Rectal smooth muscle tissue (tissue), 1 donor: ENCODE results near the gene DEPDC7.
"Not testable (repeated sequence)": the region's sequence is repeated elsewhere in the genome, so short reads cannot be mapped to it uniquely, and the experiment has no call there.

Experiments used
- H3K27ac ChIP-seq: one replicate; pipeline ENCODE4 v1.7.0; 2013; ENCODE audit warnings: low read depth, low read length, inconsistent platforms
- H3K27me3 ChIP-seq: one replicate; pipeline ENCODE4 v1.7.0; 2013; ENCODE audit warnings: low read length; ENCODE audit not compliant: control insufficient read depth, insufficient read depth
- H3K36me3 ChIP-seq: one replicate; pipeline ENCODE4 v1.7.0; 2013; ENCODE audit warnings: low read length; ENCODE audit not compliant: control insufficient read depth, insufficient read depth
- H3K4me1 ChIP-seq: one replicate; pipeline ENCODE4 v1.7.0; 2013; ENCODE audit warnings: low read length; ENCODE audit not compliant: control insufficient read depth, insufficient read depth
- H3K4me3 ChIP-seq: one replicate; pipeline ENCODE4 v1.7.0; 2013; ENCODE audit warnings: low read length
- H3K9ac ChIP-seq: one replicate; pipeline ENCODE4 v1.7.0; 2013; ENCODE audit warnings: low read length

The DEPDC7 gene

DNA sequence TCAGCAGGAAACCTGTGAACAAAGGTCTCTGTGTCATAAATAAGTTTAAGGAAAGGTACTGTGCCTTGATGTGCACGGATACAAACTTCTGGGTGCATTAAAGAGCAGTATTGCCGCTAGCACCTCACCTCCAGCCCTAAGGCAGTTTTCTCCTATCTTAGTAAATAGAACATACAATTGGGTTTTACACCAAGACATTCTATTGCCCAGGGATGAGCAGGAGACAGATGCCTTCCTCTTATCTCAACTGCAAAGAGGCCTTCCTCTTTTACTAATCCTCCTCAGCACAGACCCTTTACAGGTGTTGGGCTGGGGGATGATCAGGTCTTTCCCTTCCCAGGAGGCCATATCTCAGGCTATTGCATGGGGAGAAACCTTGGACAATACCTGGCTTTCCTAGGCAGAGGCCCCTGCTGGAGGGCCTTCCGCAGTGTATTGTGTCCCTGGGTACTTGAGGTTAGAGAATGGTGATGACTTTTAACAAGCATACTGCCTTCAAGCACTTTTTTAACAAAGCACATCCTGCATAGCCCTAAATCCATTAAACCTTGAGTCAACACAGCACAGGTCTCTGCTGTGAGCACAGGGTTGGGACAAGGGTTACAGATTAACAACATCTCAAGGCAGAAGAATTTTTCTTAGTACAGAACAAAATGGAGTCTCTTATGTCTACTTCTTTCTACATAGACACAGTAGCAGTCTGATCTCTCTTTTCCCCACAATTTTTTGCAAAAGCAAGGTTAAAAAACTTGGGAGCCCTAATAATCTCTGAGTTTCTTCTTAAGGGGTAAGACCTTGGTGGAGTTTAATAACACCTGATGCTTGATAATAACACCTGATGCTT is 34.1 kb downstream of the DEPDC7 start:
- not testable (repeated sequence) for H3K36me3 ChIP-seq, H3K27me3 ChIP-seq, H3K27ac ChIP-seq, H3K4me1 ChIP-seq, H3K9ac ChIP-seq, H3K4me3 ChIP-seq

DNA sequence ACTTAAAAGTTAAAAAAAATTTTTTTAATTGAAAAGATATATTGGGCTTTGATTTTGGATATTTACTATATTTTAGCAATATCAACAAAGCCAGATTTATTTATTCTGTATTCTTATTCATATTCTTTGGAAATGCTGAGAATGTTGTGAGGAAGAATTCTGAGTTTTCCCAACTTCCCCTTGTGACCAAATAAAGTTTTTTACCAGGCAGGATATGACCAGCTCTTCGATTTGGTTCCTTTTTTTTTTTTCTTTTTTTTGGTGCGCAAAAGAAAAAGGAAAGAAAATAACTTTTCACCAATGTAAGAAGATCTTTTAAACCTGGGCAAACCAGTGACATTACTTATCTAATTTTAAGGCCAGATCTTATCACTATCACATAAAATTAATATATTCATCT is 36.6 kb downstream of the DEPDC7 start:
- Histone ChIP-seq H3K4me1 (no peaks in the 10 kb centered on the region), H3K27ac (no peak overlapping the region), H3K4me3 (no peak overlapping the region), H3K9ac (no peak overlapping the region), H3K27me3 (peaks cover 2% of the 10 kb centered on the region), H3K36me3 (peaks cover 2% of the 10 kb centered on the region)

DNA sequence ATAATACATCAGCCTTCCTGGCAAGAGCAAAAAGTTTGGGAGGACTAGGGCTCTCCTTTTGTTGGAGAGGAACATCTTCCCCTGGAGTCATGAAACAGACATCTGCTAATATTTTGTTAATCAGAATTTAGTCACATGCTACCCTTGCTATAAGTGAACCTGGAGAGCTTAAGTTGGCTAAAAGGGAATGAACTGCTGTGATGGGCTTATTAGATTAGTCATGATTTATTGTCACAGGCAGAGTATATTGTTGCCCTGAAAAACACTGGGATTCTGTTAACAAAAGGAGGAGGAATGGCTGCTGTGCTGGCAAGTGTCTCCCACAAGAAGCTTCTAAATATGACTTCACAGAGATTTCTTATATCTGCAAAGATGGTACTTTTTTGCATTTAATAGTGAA is 39.7 kb downstream of the DEPDC7 start:
- Histone ChIP-seq H3K4me1 (peaks cover under 1% of the 10 kb centered on the region), H3K27me3 (peaks cover 2% of the 10 kb centered on the region), H3K4me3 (no peak overlapping the region), H3K9ac (no peak overlapping the region), H3K27ac (no peak overlapping the region), H3K36me3 (peaks cover 9% of the 10 kb centered on the region)

DNA sequence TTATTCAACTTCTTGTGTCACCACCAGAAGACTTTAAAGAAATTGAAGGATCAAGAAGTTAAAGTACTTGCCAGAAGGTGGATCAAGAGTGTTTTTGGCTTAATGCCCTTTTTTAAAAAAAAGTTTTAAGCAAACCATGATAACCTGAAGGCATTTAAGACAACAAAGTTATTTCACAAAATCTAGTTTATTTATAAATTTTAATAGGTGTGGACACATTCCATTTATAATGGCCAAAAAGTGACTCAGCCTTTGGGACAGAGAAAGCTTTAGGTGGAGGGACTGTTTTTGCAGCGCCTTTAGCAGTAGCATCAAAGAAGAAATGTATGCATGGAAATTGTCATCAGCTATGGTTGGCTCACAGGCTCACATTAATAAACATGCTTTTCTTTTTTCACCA is 41.6 kb downstream of the DEPDC7 start:
- peaks cover 12% of the 10 kb centered on the region for H3K4me1 ChIP-seq
- no peak overlapping the region for H3K9ac ChIP-seq
- no peak overlapping the region for H3K4me3 ChIP-seq
- H3K27me3 ChIP-seq, result peaks cover 2% of the 10 kb centered on the region
- H3K27ac ChIP-seq, result no peak overlapping the region
- H3K36me3 ChIP-seq, result peaks cover 9% of the 10 kb centered on the region

DNA sequence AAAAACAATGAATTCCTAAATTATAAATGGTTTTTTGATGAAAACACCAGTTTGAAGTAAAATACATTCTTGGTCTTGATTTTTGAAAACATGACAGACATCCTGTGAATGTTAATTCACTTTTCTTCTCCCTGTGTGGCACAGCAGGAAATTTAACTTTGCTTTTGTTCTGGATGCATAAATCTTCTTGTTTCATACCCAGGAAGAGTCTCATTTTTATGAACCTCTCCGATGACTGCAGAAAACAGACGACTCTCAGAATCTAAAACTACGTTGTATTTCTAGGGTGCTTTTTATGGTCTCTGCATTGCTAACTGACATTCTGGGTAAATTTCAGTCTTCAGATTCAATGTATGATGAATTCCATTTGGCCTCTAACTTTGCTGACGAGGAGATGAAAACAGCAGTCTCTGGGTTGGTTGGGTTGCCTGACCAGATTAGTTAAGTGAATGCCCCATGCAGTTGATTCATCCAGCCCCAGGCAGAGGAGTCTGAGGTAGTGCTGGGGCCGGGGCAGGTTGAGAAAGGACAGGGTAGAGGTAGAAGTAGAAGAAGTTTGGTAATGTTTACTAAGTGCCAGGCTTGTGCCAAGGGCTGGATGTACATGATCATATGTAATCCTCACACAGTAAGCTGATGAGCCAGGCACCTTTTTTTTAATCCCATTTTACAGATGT is 43.8 kb downstream of the DEPDC7 start:
- peaks cover 9% of the 10 kb centered on the region for H3K36me3 ChIP-seq
- H3K9ac ChIP-seq, result no peak overlapping the region
- H3K4me1 ChIP-seq, result peaks cover 32% of the 10 kb centered on the region
- peaks cover 2% of the 10 kb centered on the region for H3K27me3 ChIP-seq
- H3K4me3 ChIP-seq, result no peak overlapping the region
- peak overlapping the region; percentile 10 for H3K27ac ChIP-seq

DNA sequence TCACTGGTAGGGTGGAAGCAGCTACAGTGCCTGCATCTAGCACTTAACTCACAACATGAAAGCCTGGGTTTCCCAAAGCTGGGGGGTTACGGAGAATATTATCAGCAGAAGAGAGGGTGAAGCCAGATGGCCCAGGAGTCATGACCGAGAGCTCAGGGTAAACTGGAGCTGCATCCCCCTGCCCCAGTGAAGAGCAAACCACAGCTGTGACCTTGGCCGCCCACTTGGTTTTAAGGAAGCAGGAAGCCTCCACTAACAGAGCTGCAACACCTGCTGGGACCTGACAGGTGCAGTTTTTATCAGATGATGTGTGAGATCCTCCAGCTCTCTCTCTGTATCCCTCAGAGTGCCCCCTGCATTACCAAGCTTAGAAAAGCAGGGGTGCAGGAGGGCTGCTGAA is 44.6 kb downstream of the DEPDC7 start:
- peaks cover 9% of the 10 kb centered on the region for H3K36me3 ChIP-seq
- H3K27me3 ChIP-seq, result peaks cover 2% of the 10 kb centered on the region
- no peak overlapping the region for H3K4me3 ChIP-seq
- no peak overlapping the region for H3K9ac ChIP-seq
- peak overlapping the region; percentile 87 for H3K27ac ChIP-seq
- H3K4me1 ChIP-seq, result peaks cover 37% of the 10 kb centered on the region

DNA sequence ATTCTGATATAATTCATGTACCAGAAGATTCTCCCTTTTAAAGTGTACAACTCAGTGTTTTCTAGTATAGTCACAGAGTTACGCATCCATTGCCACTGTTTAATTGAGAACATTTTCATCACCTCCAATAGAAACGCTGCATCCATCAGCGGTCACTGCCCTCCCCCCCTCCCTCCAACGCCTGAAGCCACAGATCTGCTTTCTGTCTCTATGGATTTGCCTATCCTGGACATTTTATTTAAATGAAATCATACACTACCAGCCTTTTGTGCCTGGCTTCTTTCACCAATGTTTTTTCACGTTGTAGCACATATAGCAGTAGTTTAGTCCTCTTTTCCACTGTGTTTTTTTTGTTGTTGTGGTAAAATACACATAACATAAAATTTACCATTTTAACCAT is 46.5 kb downstream of the DEPDC7 start:
- peaks cover 37% of the 10 kb centered on the region for H3K4me1 ChIP-seq
- H3K9ac ChIP-seq, result no peak overlapping the region
- no peaks in the 10 kb centered on the region for H3K27me3 ChIP-seq
- peaks cover 14% of the 10 kb centered on the region for H3K36me3 ChIP-seq
- H3K4me3 ChIP-seq, result no peak overlapping the region
- peak overlapping the region; percentile 81 for H3K27ac ChIP-seq

DNA sequence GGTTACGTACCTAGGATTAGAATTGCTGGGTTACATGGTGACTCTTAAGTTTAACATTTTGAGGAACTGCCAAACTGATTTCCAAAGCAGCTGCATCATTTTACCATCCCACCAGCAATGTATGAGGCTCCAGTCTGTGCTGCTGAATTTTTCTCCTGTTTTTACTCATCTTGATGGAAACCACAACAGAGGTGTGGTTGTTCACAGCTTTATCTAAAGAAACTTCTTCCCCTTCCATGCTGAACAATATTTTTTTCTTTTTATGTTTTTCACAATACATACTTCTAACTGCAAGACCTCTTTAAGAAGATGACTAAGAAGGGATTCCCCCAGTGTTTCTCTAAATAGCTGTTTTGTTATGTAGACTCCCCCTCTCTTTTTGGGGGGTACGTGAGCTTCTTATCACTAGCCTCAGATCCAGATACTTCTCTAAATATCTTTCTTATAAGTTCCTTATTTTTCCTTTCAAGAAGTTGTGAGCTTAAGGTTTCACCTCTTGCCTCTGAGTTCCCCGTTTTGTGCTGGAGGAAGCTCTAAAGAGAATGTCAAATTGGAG is 47.7 kb downstream of the DEPDC7 start:
- Histone ChIP-seq H3K27me3 (no peaks in the 10 kb centered on the region), H3K27ac (peak overlapping the region; percentile 81), H3K9ac (no peak overlapping the region), H3K4me1 (peaks cover 37% of the 10 kb centered on the region), H3K4me3 (no peak overlapping the region), H3K36me3 (peaks cover 15% of the 10 kb centered on the region)

DNA sequence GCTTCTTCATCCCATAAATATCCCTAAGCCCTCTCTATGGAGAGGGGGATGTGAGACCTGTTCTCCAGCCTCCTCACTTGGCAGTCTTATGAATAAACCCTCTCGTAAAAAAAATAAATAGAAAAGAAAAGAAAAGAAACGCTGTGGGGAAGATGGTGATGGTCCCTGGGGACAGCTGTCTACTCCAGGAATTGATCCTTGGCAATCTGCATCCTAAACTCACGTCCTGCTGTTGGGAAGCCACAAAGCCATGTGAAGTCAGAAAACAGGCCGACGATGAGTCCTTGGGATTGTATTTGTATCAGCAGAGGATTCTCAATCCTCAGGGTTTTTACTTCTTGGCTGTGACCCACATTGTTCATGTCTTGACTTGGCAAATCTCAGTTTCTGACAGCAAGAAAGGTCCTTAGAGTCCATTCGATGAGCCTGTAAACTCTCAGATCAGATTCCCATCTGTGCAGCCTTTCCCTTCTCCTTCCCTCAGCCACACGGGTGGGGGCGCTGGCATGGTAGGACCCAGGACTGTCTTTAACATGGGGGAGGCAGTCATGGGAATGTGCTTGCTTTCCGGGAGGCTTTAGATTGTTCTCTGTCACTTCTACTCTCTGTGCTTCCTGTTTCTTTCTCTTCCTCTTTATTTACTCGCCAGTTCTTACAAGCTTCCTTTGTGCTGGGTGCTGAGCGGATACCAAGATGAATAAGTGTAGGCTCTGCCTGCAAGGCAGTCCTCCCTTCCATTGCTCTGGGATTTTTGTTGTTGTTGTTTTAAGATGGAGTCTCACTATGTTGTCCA is 48.6 kb downstream of the DEPDC7 start:
- no peaks in the 10 kb centered on the region for H3K27me3 ChIP-seq
- H3K27ac ChIP-seq, result peak overlapping the region; percentile 81
- H3K36me3 ChIP-seq, result peaks cover 22% of the 10 kb centered on the region
- no peak overlapping the region for H3K9ac ChIP-seq
- H3K4me1 ChIP-seq, result peaks cover 37% of the 10 kb centered on the region
- H3K4me3 ChIP-seq, result no peak overlapping the region

DNA sequence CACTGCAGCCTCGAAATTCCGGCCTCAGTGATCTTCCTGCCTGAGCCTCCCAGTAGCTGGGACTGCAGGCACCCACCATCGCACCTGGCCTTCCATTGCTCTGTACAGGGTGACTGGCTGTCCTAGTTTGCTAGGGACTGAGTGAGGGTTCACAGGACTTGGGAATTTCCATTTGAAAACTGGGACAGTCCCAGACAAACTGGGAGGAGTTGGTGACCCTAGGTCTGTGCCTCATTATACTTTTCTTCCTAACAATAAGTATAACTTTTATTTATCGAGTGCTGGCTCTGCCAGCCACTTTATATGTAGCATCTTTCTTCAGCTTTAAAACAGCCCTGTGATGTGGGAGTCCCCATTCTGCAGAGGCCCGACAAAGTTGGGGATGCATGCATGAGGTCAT is 49.2 kb downstream of the DEPDC7 start:
- peaks cover 22% of the 10 kb centered on the region for H3K36me3 ChIP-seq
- H3K27me3 ChIP-seq, result no peaks in the 10 kb centered on the region
- H3K4me3 ChIP-seq, result no peak overlapping the region
- H3K9ac ChIP-seq, result no peak overlapping the region
- H3K27ac ChIP-seq, result peak overlapping the region; percentile 81
- H3K4me1 ChIP-seq, result peaks cover 37% of the 10 kb centered on the region

DNA sequence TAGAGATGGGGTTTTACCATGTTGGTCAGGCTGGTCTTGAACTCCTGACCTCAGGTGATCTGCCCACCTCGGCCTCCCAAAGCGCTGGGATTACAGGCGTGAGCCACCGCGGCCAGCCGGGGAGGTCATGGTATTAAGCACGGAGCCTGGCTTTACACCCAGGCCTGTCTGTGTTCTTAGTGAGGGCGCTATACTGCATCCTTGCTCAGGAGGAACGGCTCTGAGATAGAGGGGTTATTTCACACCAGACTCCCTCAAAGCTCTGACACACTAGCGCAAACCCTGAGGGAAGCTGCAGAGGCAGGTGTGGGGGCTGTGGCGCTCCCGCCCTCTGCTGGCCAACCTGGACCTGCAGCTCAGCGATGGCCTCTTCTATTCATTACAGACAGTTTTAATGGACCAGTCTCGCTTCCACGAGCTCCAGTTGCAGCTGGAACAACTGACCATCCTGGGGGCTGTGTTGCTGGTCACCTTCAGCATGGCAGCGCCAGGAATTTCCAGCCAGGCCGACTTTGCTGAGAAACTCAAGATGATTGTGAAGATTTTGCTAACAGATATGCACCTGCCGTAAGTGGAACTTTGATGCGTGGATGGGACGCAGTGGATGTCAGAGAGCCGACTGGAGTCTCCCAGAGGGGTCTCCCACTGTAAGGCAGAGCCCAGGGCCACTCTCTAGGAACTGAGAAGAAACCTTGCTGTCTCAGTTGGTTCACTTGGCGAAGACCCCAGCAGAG is 49.9 kb downstream of the DEPDC7 start:
- Histone ChIP-seq H3K36me3 (peaks cover 21% of the 10 kb centered on the region), H3K27me3 (no peaks in the 10 kb centered on the region), H3K27ac (no peak overlapping the region), H3K4me1 (peaks cover 34% of the 10 kb centered on the region), H3K4me3 (no peak overlapping the region), H3K9ac (no peak overlapping the region)
